ENCODE results near the gene PARP8. TPM values are rescaled to one million over a fixed set of nuclear protein-coding genes. Genes with fewer than 3 reads are reported as not detected.

PARP8 gene
- total RNA-seq, 1 experiment from 2014 or later = 23.2 TPM

DNA sequence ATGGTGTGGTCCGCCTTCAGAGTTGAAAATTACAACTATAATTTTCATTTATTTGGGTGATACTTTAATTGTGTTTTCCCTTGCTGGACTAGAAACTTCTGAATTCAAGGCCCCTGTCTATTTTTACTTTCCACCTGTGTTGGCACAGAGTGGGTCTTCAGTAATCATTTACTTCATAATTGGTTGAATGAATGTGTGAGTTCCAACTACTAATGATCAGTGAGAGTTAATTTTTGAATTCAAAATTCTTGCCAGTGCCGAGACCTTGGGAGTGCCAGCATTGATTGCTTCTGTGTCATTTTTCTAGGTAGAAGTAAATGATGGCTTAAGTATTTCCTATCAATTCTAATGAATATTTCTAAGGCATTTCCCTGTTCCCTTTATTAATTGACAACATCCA lies 61.4 kb downstream of the PARP8 start (continued):
- TF ChIP-seq, protein P1, sequence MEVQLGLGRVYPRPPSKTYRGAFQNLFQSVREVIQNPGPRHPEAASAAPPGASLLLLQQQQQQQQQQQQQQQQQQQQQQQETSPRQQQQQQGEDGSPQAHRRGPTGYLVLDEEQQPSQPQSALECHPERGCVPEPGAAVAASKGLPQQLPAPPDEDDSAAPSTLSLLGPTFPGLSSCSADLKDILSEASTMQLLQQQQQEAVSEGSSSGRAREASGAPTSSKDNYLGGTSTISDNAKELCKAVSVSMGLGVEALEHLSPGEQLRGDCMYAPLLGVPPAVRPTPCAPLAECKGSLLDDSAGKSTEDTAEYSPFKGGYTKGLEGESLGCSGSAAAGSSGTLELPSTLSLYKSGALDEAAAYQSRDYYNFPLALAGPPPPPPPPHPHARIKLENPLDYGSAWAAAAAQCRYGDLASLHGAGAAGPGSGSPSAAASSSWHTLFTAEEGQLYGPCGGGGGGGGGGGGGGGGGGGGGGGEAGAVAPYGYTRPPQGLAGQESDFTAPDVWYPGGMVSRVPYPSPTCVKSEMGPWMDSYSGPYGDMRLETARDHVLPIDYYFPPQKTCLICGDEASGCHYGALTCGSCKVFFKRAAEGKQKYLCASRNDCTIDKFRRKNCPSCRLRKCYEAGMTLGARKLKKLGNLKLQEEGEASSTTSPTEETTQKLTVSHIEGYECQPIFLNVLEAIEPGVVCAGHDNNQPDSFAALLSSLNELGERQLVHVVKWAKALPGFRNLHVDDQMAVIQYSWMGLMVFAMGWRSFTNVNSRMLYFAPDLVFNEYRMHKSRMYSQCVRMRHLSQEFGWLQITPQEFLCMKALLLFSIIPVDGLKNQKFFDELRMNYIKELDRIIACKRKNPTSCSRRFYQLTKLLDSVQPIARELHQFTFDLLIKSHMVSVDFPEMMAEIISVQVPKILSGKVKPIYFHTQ (CRISPR knock-in tag; IDR thresholded peaks at IDR 0.05) = no peak
- TF ChIP-seq SP1 (CRISPR knock-in tag; conservative IDR thresholded peaks at IDR 0.05) (no peak), GRHL2 (CRISPR knock-in tag; IDR thresholded peaks at IDR 0.05; ENCODE audit: insufficient replicate concordance, severe bottlenecking) (no peak), ZNF121 (CRISPR knock-in tag; IDR thresholded peaks at IDR 0.05) (no peak)

DNA sequence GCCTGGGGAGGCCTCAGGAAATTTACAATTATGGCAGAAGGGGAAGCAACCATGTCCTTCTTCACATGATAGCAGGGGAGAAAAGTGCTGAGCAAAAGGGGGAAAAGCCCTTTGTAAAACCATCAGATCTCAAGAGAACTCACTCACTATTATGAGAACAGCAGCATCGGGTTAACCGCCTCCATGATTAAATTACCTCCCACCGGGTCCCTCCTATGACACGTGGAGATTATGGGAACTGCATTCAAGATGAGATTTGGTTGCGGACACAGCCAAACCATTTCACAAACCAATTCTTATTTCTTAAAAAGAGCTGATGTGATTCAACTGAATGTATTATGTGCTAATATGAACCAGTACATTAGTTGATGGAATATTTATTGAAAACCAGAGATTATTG lies 63.9 kb downstream of the PARP8 start:
- Mint-ChIP-seq H3K36me3 (no peaks in the 10 kb centered on the region), H3K27me3 (ENCODE audit: low read depth) (no peaks in the 10 kb centered on the region), H3K27ac (peak overlapping the region; percentile 67; the same call in 1 of the 2 replicates), H3K4me3 (no peak overlapping the region), H3K4me1 (peaks cover 48% of the 10 kb centered on the region), H3K9me3 (no peaks in the 10 kb centered on the region)
- ATAC-seq = no peak
- DNase-seq (ENCODE audit: low spot score) = no peak
- ChIA-PET POLR2A (no interaction called here), CTCF (interaction anchor here (0.6 kb wide), 1 partner anchor 65 kb away, joined by 3 read pairs; no protein-coding TSS in a partner anchor)
- TF ChIP-seq, protein P2, sequence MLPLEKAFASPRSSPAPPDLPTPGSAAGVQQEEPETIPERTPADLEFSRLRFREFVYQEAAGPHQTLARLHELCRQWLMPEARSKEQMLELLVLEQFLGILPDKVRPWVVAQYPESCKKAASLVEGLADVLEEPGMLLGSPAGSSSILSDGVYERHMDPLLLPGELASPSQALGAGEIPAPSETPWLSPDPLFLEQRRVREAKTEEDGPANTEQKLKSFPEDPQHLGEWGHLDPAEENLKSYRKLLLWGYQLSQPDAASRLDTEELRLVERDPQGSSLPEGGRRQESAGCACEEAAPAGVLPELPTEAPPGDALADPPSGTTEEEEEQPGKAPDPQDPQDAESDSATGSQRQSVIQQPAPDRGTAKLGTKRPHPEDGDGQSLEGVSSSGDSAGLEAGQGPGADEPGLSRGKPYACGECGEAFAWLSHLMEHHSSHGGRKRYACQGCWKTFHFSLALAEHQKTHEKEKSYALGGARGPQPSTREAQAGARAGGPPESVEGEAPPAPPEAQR (CRISPR knock-in tag; IDR thresholded peaks at IDR 0.05) = no peak
- no peak for TF ChIP-seq NFYB (CRISPR knock-in tag; conservative IDR thresholded peaks at IDR 0.05; ENCODE audit: low read depth)
- no peak for TF ChIP-seq HMGA2 (CRISPR knock-in tag; IDR thresholded peaks at IDR 0.05)
- TF ChIP-seq, protein P1 (CRISPR knock-in tag; IDR thresholded peaks at IDR 0.05) = no peak
- TF ChIP-seq GRHL2 (CRISPR knock-in tag; IDR thresholded peaks at IDR 0.05; ENCODE audit: insufficient replicate concordance, severe bottlenecking) = no peak
- TF ChIP-seq, protein P3, sequence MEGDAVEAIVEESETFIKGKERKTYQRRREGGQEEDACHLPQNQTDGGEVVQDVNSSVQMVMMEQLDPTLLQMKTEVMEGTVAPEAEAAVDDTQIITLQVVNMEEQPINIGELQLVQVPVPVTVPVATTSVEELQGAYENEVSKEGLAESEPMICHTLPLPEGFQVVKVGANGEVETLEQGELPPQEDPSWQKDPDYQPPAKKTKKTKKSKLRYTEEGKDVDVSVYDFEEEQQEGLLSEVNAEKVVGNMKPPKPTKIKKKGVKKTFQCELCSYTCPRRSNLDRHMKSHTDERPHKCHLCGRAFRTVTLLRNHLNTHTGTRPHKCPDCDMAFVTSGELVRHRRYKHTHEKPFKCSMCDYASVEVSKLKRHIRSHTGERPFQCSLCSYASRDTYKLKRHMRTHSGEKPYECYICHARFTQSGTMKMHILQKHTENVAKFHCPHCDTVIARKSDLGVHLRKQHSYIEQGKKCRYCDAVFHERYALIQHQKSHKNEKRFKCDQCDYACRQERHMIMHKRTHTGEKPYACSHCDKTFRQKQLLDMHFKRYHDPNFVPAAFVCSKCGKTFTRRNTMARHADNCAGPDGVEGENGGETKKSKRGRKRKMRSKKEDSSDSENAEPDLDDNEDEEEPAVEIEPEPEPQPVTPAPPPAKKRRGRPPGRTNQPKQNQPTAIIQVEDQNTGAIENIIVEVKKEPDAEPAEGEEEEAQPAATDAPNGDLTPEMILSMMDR (IDR thresholded peaks at IDR 0.05) = no peak
- TF ChIP-seq, protein P4, sequence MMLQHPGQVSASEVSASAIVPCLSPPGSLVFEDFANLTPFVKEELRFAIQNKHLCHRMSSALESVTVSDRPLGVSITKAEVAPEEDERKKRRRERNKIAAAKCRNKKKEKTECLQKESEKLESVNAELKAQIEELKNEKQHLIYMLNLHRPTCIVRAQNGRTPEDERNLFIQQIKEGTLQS (CRISPR knock-in tag; conservative IDR thresholded peaks at IDR 0.05) = no peak
- TF ChIP-seq ZNF263 (CRISPR knock-in tag; IDR thresholded peaks at IDR 0.05; ENCODE audit: low read depth) = no peak
- no peak for TF ChIP-seq FOXP1 (CRISPR knock-in tag; IDR thresholded peaks at IDR 0.05; ENCODE audit: borderline replicate concordance)
- TF ChIP-seq, protein P5, sequence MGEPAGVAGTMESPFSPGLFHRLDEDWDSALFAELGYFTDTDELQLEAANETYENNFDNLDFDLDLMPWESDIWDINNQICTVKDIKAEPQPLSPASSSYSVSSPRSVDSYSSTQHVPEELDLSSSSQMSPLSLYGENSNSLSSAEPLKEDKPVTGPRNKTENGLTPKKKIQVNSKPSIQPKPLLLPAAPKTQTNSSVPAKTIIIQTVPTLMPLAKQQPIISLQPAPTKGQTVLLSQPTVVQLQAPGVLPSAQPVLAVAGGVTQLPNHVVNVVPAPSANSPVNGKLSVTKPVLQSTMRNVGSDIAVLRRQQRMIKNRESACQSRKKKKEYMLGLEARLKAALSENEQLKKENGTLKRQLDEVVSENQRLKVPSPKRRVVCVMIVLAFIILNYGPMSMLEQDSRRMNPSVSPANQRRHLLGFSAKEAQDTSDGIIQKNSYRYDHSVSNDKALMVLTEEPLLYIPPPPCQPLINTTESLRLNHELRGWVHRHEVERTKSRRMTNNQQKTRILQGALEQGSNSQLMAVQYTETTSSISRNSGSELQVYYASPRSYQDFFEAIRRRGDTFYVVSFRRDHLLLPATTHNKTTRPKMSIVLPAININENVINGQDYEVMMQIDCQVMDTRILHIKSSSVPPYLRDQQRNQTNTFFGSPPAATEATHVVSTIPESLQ (CRISPR knock-in tag; IDR thresholded peaks at IDR 0.05) = no peak
- no peak for TF ChIP-seq ZNF671 (CRISPR knock-in tag; IDR thresholded peaks at IDR 0.05)
- TF ChIP-seq, protein P6, sequence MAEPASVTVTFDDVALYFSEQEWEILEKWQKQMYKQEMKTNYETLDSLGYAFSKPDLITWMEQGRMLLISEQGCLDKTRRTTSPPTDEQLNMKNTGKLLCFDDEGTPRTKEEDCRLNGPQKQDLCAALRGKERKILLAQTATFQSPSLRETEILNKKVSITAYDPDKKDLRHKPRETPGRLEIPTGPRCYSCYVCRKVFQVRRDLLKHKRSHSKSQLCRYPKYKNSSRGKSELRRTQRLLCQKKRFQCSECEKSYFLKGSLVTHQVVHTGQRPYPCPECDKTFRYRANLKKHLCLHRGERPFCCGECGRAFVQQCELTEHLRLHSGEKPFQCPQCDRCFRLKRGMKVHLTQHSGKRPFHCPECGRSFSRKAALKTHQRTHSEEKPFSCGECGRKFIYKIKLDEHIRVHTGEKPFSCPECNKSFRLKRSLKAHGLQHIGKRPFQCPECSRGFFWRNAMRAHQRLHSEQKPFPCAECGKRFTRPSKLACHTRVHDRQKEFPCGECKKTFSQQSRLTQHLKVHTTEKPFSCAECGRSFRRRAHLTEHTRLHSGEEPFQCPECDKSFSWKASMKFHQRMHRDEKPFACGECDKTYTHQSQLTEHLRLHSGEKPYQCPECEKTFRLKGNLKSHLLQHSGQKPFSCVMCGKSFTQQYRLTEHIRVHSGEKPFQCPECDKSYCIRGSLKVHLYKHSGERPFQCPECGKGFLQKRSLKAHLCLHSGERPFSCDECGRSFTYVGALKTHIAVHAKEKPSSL (CRISPR knock-in tag; conservative IDR thresholded peaks at IDR 0.05) = no peak
- TF ChIP-seq, protein P7, sequence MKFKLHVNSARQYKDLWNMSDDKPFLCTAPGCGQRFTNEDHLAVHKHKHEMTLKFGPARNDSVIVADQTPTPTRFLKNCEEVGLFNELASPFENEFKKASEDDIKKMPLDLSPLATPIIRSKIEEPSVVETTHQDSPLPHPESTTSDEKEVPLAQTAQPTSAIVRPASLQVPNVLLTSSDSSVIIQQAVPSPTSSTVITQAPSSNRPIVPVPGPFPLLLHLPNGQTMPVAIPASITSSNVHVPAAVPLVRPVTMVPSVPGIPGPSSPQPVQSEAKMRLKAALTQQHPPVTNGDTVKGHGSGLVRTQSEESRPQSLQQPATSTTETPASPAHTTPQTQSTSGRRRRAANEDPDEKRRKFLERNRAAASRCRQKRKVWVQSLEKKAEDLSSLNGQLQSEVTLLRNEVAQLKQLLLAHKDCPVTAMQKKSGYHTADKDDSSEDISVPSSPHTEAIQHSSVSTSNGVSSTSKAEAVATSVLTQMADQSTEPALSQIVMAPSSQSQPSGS (CRISPR knock-in tag; IDR thresholded peaks at IDR 0.05; ENCODE audit: borderline replicate concordance, low read depth) = no peak
- no peak for TF ChIP-seq ATF1 (CRISPR knock-in tag; IDR thresholded peaks at IDR 0.05)
- TF ChIP-seq ZNF232 (CRISPR knock-in tag; IDR thresholded peaks at IDR 0.05) = no peak
- TF ChIP-seq, protein P8, sequence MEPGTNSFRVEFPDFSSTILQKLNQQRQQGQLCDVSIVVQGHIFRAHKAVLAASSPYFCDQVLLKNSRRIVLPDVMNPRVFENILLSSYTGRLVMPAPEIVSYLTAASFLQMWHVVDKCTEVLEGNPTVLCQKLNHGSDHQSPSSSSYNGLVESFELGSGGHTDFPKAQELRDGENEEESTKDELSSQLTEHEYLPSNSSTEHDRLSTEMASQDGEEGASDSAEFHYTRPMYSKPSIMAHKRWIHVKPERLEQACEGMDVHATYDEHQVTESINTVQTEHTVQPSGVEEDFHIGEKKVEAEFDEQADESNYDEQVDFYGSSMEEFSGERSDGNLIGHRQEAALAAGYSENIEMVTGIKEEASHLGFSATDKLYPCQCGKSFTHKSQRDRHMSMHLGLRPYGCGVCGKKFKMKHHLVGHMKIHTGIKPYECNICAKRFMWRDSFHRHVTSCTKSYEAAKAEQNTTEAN (CRISPR knock-in tag; IDR thresholded peaks at IDR 0.05) = no peak

All from WTC11 (cell line).